Nephron progenitor cell (in vitro differentiated cells): ENCODE results near the gene WARS2.

Source experiments
- DNase-seq: peaks from one replicate; pipeline ENCODE4 v3.0.0; 2021
- H3K27ac Mint-ChIP-seq: 2 replicates; pipeline ENCODE4 v1.8.0; 2021; ENCODE audit warnings: mild to moderate bottlenecking, moderate library complexity, mixed read lengths
- H3K27me3 Mint-ChIP-seq: 2 replicates; pipeline ENCODE4 v1.8.0; 2021; ENCODE audit warnings: mild to moderate bottlenecking, low read depth, mixed read lengths; ENCODE audit not compliant: poor library complexity
- H3K36me3 Mint-ChIP-seq: 2 replicates; pipeline ENCODE4 v1.8.0; 2021; ENCODE audit warnings: low read depth, mixed read lengths
- H3K4me1 Mint-ChIP-seq: 2 replicates; pipeline ENCODE4 v1.8.0; 2021; ENCODE audit warnings: mixed read lengths
- H3K4me3 Mint-ChIP-seq: 2 replicates; pipeline ENCODE4 v1.8.0; 2021; ENCODE audit warnings: mild to moderate bottlenecking, moderate library complexity, mixed read lengths
- H3K9me3 Mint-ChIP-seq: 2 replicates; pipeline ENCODE4 v1.8.0; 2021; ENCODE audit warnings: mild to moderate bottlenecking, moderate library complexity, mixed read lengths
- TF ChIP-seq, protein P1 (sequence below): fragments of 200-600 bp; sonication (generic); IDR thresholded peaks from 2 replicates; pipeline ENCODE4 v1.5.0; 2021; ENCODE audit warnings: antibody characterized with exemption

WARS2 gene

GRCh38 chr1:118989878-118990378, 150.5 kb downstream of the WARS2 start:
- TF ChIP-seq, protein P1, sequence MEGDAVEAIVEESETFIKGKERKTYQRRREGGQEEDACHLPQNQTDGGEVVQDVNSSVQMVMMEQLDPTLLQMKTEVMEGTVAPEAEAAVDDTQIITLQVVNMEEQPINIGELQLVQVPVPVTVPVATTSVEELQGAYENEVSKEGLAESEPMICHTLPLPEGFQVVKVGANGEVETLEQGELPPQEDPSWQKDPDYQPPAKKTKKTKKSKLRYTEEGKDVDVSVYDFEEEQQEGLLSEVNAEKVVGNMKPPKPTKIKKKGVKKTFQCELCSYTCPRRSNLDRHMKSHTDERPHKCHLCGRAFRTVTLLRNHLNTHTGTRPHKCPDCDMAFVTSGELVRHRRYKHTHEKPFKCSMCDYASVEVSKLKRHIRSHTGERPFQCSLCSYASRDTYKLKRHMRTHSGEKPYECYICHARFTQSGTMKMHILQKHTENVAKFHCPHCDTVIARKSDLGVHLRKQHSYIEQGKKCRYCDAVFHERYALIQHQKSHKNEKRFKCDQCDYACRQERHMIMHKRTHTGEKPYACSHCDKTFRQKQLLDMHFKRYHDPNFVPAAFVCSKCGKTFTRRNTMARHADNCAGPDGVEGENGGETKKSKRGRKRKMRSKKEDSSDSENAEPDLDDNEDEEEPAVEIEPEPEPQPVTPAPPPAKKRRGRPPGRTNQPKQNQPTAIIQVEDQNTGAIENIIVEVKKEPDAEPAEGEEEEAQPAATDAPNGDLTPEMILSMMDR = no peak
- no peaks in the 10 kb centered on the region for H3K36me3 Mint-ChIP-seq
- peak overlapping the region; percentile 83 for H3K4me3 Mint-ChIP-seq
- peaks cover 8% of the 10 kb centered on the region for H3K9me3 Mint-ChIP-seq
- peaks cover 100% of the 10 kb centered on the region for H3K27me3 Mint-ChIP-seq
- H3K4me1 Mint-ChIP-seq = peaks cover 80% of the 10 kb centered on the region
- peak overlapping the region; percentile 76 for H3K27ac Mint-ChIP-seq
- no peak for DNase-seq

DNA sequence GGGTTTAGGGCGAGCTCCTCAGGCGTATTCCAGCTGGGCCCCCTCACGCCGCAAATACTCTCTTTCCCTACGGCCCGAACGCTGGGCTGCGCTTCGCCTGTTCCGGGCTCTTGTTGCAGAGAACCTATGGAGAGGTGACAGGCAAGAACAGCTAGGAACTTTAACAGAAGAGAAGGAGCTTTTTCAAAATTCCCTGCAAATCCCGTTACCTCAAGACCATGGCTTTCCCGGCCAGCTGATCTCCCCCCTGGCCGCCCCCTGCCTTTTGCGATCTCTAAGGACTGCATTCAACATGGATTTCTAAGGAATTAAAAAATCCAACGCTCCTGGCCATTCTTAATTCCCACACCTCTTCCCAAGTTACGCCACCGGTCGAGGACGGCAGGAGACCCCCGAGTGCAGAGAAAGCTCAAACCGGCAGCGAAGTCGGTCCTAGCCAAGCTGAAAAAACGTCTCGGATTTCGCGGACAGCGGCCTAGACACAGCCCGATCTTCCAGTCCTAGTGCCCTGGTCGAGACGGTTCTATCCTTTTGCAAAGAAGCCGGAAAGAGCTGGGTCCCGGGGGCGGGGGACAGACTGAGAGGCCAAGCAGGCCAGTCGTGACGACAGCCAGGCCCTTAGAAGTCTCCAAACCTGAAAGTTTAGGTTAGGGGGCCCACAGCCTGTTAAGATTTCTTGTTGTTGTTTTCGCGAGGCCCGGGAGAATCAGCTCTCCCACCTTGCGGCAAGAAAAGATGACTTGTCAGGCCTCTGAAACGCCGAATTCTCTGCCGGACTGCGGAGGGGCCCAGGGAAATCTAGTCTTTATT, 151.2 kb downstream of the WARS2 start:
- peak overlapping the region; percentile 83 for H3K4me3 Mint-ChIP-seq
- peak overlapping the region; percentile 76 for H3K27ac Mint-ChIP-seq
- H3K9me3 Mint-ChIP-seq = peaks cover 13% of the 10 kb centered on the region
- peaks cover 1% of the 10 kb centered on the region for H3K36me3 Mint-ChIP-seq
- H3K4me1 Mint-ChIP-seq = peaks cover 85% of the 10 kb centered on the region
- TF ChIP-seq, protein P1 = no peak
- peaks cover 100% of the 10 kb centered on the region for H3K27me3 Mint-ChIP-seq
- DNase-seq = peak; percentile 62

DNA sequence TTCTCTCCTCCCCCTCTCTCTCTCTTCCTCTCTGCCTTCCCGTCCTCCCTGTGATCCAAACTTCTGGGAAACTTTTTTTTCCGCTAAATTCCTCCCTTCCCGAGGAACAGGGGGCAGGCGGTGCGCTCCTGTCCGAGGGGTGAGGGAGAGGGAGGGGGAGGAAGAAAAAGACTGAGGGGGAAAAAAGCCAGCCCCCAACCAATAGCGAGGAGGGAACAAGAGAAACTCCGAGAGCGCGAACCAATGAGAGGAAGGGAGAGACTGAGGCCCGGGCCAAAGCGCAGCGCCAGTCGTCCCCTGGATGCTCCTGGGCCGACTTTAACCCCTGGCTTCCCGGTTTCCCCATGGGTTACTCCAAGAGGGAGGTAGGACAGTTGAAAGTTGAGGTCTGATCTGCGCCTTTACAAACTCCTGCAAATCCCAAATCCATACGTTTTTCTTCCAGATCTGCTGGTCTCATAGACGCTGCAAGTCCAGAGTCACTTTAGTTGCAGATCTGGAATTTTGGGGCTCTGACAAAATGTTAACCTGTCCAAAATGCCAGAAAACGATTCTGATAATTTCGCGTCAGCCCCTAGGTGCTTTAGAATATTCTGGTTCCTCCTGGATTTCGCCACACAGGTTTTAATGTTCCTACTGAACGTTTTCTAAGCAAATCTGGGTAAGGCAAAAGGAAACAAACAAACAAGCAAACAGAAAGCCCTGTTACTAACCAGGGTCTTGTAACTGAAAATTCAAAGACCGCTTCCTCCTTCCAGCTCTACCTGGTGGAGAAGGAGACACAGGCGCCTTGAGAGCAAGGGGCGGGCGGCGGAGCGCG, 152.1 kb downstream of the WARS2 start, which contains the start of gene TBX15:
Gene TBX15 (minus strand): TSS at position 158 of the 820 bp plus-strand sequence. CDS start 548 bp downstream, outside the sequence.
- no peak for DNase-seq
- Mint-ChIP-seq H3K27ac (peak within 1 kb of the TSS; percentile 76), H3K27me3 (peaks cover 100% of the 10 kb centered on the region), H3K9me3 (peaks cover 21% of the 10 kb centered on the region), H3K4me1 (peaks cover 87% of the 10 kb centered on the region), H3K4me3 (peak within 1 kb of the TSS; percentile 83), H3K36me3 (peaks cover 9% of the 10 kb centered on the region)
- TF ChIP-seq, protein P1 = no peak

GRCh38 chr1:118987468-118988185, 152.8 kb downstream of the WARS2 start:
- Mint-ChIP-seq H3K4me3 (peak overlapping the region; percentile 83), H3K9me3 (peaks cover 23% of the 10 kb centered on the region), H3K27ac (no peak overlapping the region), H3K27me3 (peaks cover 100% of the 10 kb centered on the region), H3K4me1 (peaks cover 91% of the 10 kb centered on the region), H3K36me3 (peaks cover 10% of the 10 kb centered on the region)
- DNase-seq = peak; percentile 70
- TF ChIP-seq, protein P1 = no peak

- H3K27ac Mint-ChIP-seq = peak overlapping the region; percentile 52
- peaks cover 84% of the 10 kb centered on the region for H3K4me1 Mint-ChIP-seq
- peaks cover 100% of the 10 kb centered on the region for H3K27me3 Mint-ChIP-seq
- H3K36me3 Mint-ChIP-seq = peaks cover 10% of the 10 kb centered on the region
- H3K4me3 Mint-ChIP-seq = peak overlapping the region; percentile 83
- peaks cover 23% of the 10 kb centered on the region for H3K9me3 Mint-ChIP-seq
- TF ChIP-seq, protein P1 = no peak
- no peak for DNase-seq
Measured at GRCh38 chr1:118986555-118987467, 153.6 kb downstream of the WARS2 start.
